Lung (tissue), 12 donors: ENCODE results near the gene MYL12A. TPM values are rescaled to one million over a fixed set of nuclear protein-coding genes. Genes with fewer than 3 reads are reported as not detected.
"Not testable (repeated sequence)": the region's sequence is repeated elsewhere in the genome, so short reads cannot be mapped to it uniquely, and the experiment has no call there.

Experiments
- ATAC-seq: fragments of 200-7000 bp; cut with Tn5 transposase; one replicate; pipeline ENCODE4 v1.9.1; 2020; ENCODE audit warnings: moderate number of reproducible peaks; ENCODE audit not compliant: insufficient read depth, low FRiP score
- DNase-seq, 3 donors: peaks; one replicate each; pipeline ENCODE4 v3.0.0-alpha.2; 2013 to 2017
- H3K27ac ChIP-seq, 2 donors: one replicate each; pipeline ENCODE4 v1.5.1; 2013; ENCODE audit warnings: mild to moderate bottlenecking in 2 of 2, moderate library complexity in 2 of 2, control low read depth in 1 of 2, inconsistent platforms in 1 of 2, low read depth in 1 of 2, low read length in 1 of 2
- H3K27me3 ChIP-seq, 3 donors: one replicate each; pipeline ENCODE4 v1.5.1; 2013; ENCODE audit warnings: low read length in 2 of 3; ENCODE audit not compliant: control insufficient read depth in 3 of 3, insufficient read depth in 3 of 3
- H3K36me3 ChIP-seq, 4 donors: one replicate each; pipeline ENCODE4 v1.5.1; 2013; ENCODE audit warnings: low read length in 4 of 4, mild to moderate bottlenecking in 1 of 4, moderate library complexity in 1 of 4; ENCODE audit not compliant: control insufficient read depth in 4 of 4, insufficient read depth in 4 of 4
- H3K4me1 ChIP-seq, 5 donors: one replicate each; pipeline ENCODE4 v1.5.1; 2013; ENCODE audit warnings: low read length in 5 of 5, mild to moderate bottlenecking in 2 of 5, moderate library complexity in 1 of 5; ENCODE audit not compliant: control insufficient read depth in 5 of 5, insufficient read depth in 5 of 5
- H3K4me3 ChIP-seq: one replicate; pipeline ENCODE4 v1.5.1; 2013; ENCODE audit warnings: mild to moderate bottlenecking, control low read depth, moderate library complexity
- H3K9ac ChIP-seq, 2 donors: one replicate each; pipeline ENCODE4 v1.5.1; 2013; ENCODE audit warnings: low read length in 2 of 2, control low read depth in 1 of 2; ENCODE audit not compliant: insufficient read depth in 1 of 2
- H3K9me3 ChIP-seq, 4 donors: one replicate each; pipeline ENCODE4 v1.5.1; 2013; ENCODE audit warnings: low read length in 3 of 4, mild to moderate bottlenecking in 1 of 4, moderate library complexity in 1 of 4; ENCODE audit not compliant: control insufficient read depth in 4 of 4, insufficient read depth in 3 of 4
- WGBS, 2 donors: extraction: QIAGEN DNeasy Blood & Tissue Kit; methylation state at CpG; one replicate each; pipeline ENCODE4 v1.1.7; 2013; 5-methylcytosine and 5-hydroxymethylcytosine counted together
- polyA plus RNA-seq, 2 donors: library from polyadenylated mRNA; stranded (reverse); fragments of 200-250 nt; gene quantifications; one replicate each; pipeline ENCODE4 v1.2.1, GENCODE V29; 2013
- total RNA-seq, 2 donors: library from RNA; depleted of rRNA in 1 of 2; stranded (reverse); fragments of >200 nt in 1 of 2; gene quantifications; one replicate each; pipeline ENCODE4 v1.2.1, GENCODE V29; 2014 to 2021
- TF ChIP-seq, protein P1 (sequence below): IDR thresholded peaks from 2 replicates; pipeline ENCODE4 v1.5.1; 2012; ENCODE audit warnings: mild to moderate bottlenecking; ENCODE audit errors: control extremely low read depth, extremely low read depth
- donor health status: control.
- donor health status: control.
- donor health status: Bipolar disorder and iron deficiency.
- donor health status: healthy.
- donor health status: DM: yes; HTN: yes; CAD: no.

The MYL12A gene
- total and polyA plus RNA-seq, 4 donors, result 321 to 796 (median 491) TPM

DNA sequence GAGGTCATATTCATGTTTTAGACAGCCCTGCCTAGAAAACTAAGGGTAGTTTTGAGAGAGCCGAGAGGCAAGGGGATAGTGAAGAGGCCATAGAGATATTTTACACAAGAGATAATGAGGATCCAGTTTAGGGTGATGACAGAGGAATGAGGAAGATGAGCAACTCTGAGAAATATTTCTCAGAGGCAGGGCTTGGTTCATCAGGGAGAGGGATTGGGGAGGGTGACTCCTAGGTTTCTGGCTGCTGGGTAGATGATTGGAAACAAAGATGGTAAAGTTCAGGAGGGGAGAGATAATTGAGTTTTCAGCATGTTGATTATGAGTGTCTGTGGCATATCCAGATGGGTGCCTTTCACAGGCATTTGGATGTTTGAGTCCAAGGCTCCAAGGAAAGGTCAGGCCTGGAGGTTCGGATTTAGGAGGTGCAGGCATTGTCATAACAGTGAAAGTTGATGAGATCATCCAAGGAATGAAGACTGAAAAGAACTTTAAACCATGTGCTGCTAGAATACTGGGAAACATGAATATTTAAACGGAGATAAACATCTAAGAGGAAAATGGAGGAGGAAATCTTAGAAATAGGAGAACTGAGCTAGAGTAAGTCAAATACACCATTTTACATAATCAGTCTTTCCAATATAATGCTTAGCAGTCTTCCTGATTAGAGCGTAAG lies 21.8 kb downstream of the MYL12A start:
- DNase-seq (no peak), ATAC-seq (no peak)

DNA sequence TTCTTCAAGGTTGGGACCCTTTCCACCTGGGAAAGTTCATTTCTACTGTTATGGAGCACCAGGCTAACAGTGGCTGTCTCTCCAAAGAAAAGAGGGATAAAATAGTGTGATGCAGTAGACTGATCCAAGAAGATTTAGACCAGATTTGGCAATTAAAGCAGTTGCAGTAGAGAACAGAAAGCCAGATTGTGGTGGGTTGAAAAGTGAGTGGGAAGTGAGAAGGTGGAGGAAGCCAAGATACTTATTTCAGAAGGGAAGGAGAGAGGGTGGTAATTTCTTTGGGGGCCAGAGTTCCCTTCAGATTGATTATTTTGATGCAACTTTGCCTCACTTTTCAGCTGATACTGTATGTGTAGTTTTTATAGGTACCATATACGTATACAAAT lies 22.3 kb downstream of the MYL12A start:
- DNase-seq, result no peak
- H3K27ac ChIP-seq, result no peak overlapping the region
- 96% methylated on average over 1 of the region's 1 CpG for WGBS, 2 donors
- no peaks in the 10 kb centered on the region for H3K27me3 ChIP-seq
- H3K4me3 ChIP-seq, result no peak overlapping the region
- peaks cover 0 to 58% (median 0%) of the 10 kb centered on the region in 5 donors for H3K4me1 ChIP-seq
- no peak overlapping the region for H3K9ac ChIP-seq
- no peaks in the 10 kb centered on the region for H3K9me3 ChIP-seq
- TF ChIP-seq, protein P1, sequence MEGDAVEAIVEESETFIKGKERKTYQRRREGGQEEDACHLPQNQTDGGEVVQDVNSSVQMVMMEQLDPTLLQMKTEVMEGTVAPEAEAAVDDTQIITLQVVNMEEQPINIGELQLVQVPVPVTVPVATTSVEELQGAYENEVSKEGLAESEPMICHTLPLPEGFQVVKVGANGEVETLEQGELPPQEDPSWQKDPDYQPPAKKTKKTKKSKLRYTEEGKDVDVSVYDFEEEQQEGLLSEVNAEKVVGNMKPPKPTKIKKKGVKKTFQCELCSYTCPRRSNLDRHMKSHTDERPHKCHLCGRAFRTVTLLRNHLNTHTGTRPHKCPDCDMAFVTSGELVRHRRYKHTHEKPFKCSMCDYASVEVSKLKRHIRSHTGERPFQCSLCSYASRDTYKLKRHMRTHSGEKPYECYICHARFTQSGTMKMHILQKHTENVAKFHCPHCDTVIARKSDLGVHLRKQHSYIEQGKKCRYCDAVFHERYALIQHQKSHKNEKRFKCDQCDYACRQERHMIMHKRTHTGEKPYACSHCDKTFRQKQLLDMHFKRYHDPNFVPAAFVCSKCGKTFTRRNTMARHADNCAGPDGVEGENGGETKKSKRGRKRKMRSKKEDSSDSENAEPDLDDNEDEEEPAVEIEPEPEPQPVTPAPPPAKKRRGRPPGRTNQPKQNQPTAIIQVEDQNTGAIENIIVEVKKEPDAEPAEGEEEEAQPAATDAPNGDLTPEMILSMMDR, result no peak
- peaks cover 6 to 17% (median 14%) of the 10 kb centered on the region in 4 donors for H3K36me3 ChIP-seq
- no peak for ATAC-seq

More for the DNA sequence above, 21.8 kb downstream of the MYL12A start:
- H3K36me3 ChIP-seq, result peaks cover under 1 to 12% (median 10%) of the 10 kb centered on the region in 4 donors
- H3K4me1 ChIP-seq, result peaks cover 0 to 60% (median 0%) of the 10 kb centered on the region in 5 donors
- H3K4me3 ChIP-seq, result no peak overlapping the region
- peak overlapping the region in 1 of 2 donors; percentile 60 for H3K27ac ChIP-seq
- 73 to 81% methylated on average over 4 of the region's 4 CpGs for WGBS, 2 donors
- H3K9ac ChIP-seq, result no peak overlapping the region
- TF ChIP-seq, protein P1, result no peak
- H3K27me3 ChIP-seq, result no peaks in the 10 kb centered on the region
- H3K9me3 ChIP-seq, result no peaks in the 10 kb centered on the region

DNA sequence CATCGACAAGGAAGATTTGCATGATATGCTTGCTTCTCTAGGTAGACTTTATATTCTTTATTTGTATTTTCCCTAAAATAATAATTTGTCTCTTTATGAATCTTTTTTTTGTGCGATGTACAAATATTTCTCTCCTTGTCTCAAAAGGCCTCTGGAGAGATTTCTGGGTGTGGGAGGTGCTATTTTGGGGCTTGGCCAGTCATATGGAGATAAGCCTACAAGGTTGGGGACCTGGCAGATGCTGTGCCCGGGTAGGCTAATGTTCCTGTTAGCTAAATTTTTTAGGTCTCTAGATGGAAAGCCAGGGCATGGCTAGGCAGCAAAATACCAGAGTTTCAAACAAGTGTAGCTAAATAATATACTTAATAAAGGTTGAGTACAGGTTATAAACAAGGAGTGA lies 25.4 kb downstream of the MYL12A start:
- H3K36me3 ChIP-seq, result peaks cover 12 to 21% (median 17%) of the 10 kb centered on the region in 4 donors
- H3K4me3 ChIP-seq, result no peak overlapping the region
- 50 to 63% methylated on average over 3 of the region's 3 CpGs for WGBS, 2 donors
- H3K4me1 ChIP-seq, result peaks cover 0 to 33% (median 0%) of the 10 kb centered on the region in 5 donors
- H3K27me3 ChIP-seq, result no peaks in the 10 kb centered on the region
- no peak overlapping the region for H3K27ac ChIP-seq
- ATAC-seq, result no peak
- TF ChIP-seq, protein P1, result no peak
- H3K9ac ChIP-seq, result no peak overlapping the region
- no peaks in the 10 kb centered on the region for H3K9me3 ChIP-seq
- DNase-seq, result no peak

DNA sequence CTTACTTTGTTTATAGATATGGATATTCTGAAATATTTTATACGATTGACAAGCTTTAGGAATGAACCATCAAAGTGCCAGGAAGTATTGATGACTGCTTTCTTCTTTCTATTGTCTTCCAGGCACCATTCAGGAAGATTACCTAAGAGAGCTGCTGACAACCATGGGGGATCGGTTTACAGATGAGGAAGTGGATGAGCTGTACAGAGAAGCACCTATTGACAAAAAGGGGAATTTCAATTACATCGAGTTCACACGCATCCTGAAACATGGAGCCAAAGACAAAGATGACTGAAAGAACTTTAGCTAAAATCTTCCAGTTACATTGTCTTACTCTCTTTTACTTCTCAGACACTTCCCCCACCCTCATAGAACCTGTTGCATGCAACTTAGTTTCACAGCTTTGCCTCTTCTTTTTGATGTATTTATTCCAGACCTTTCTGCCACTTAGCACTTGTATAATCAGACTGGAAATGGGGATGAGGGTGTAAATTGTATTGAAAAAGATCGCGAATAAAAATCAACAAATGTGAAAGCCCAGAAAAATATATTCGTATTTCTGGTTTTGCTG lies 30.1 kb downstream of the MYL12A start:
- H3K9me3 ChIP-seq, H3K27me3 ChIP-seq, DNase-seq, H3K27ac ChIP-seq, ATAC-seq, H3K4me1 ChIP-seq, H3K9ac ChIP-seq, H3K4me3 ChIP-seq: not testable (repeated sequence)
- peaks cover 12 to 24% (median 17%) of the 10 kb centered on the region in 4 donors for H3K36me3 ChIP-seq
- 64 to 69% methylated on average over 7 of the region's 7 CpGs for WGBS, 2 donors
